ENCODE data around the gene MSH5. TPM values are rescaled to one million over a fixed set of nuclear protein-coding genes. Genes with fewer than 3 reads are reported as not detected.

MSH5 gene
- total and polyA plus RNA-seq, 2 of the 13 experiments (the other 11 are each of a cell fraction or from before 2014, with no cell fraction given) = 10.2 to 38.7 TPM

DNA sequence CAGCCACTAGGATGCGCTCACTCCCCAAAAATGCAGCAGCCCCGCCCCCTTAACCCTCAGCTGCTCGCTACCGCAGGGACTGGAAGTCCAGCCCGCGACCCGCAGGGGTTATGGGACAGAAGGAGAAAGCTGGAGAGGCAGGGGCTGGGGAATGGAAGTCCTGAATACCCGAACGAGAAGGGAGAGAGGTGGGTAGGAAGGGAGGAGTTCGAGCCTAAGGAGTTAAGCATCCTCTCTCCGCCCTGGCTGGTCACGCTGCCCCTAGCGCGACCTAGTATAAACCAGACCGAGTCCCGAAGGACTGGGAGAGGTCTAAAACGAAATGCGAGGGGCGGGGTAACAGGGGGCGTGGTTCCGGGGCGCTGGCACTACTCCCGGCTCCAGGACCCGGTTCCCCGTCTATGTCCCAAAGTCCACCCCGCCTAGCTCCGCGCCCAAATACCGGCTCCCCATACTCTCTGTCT is 10.3 kb upstream of the MSH5 start (continued):
- TF ChIP-seq KLF11 (CRISPR knock-in tag; IDR thresholded peaks at IDR 0.05) = peak; percentile 69; the same call in 1 of the 2 replicates
- peak; percentile 77; the same call in 1 of the 2 replicates for TF ChIP-seq CBX5 (CRISPR knock-in tag; IDR thresholded peaks at IDR 0.05; ENCODE audit: borderline replicate concordance)
- TF ChIP-seq ATF1 (CRISPR knock-in tag; IDR thresholded peaks at IDR 0.05) = no peak
- no peak for TF ChIP-seq ZNF780A (CRISPR knock-in tag; IDR thresholded peaks at IDR 0.05)
- TF ChIP-seq CEBPB (IDR thresholded peaks at IDR 0.05; ENCODE audit: borderline replicate concordance, low read depth, low read length) = no peak
- TF ChIP-seq ZNF619 (CRISPR knock-in tag; IDR thresholded peaks at IDR 0.05) = no peak
- no peak for TF ChIP-seq AGO1 (IDR thresholded peaks at IDR 0.05; ENCODE audit: low read depth, low read length, poor library complexity, severe bottlenecking)
- peak; percentile 12; the same call in 1 of the 2 replicates for TF ChIP-seq DNMT1 (CRISPR knock-in tag; IDR thresholded peaks at IDR 0.05)
- 0 out of 2 replicates have a peak, but pooled peaks have one; percentile 66 for TF ChIP-seq ZNF75D (CRISPR knock-in tag; IDR thresholded peaks at IDR 0.05; ENCODE audit: borderline replicate concordance)
- TF ChIP-seq ZNF670 (CRISPR knock-in tag; IDR thresholded peaks at IDR 0.05; ENCODE audit: borderline replicate concordance) = no peak
- peak; percentile 99 for TF ChIP-seq RAD21 (CRISPR knock-in tag; IDR thresholded peaks at IDR 0.05)
- TF ChIP-seq ZNF772 (CRISPR knock-in tag; IDR thresholded peaks at IDR 0.05) = no peak
- no peak for TF ChIP-seq SRSF4 (IDR thresholded peaks at IDR 0.05; ENCODE audit: low read depth, low read length, poor library complexity, severe bottlenecking)
- no peak for TF ChIP-seq MTF1 (CRISPR knock-in tag; IDR thresholded peaks at IDR 0.05)
- TF ChIP-seq HOXA7 (CRISPR knock-in tag; IDR thresholded peaks at IDR 0.05) = no peak
- TF ChIP-seq ZNF589 (CRISPR knock-in tag; conservative IDR thresholded peaks at IDR 0.05) = no peak
- peak; percentile 64; the same call in 1 of the 2 replicates for TF ChIP-seq GMEB1 (CRISPR knock-in tag; IDR thresholded peaks at IDR 0.05; ENCODE audit: borderline replicate concordance)
- TF ChIP-seq RFX3 (CRISPR knock-in tag; IDR thresholded peaks at IDR 0.05) = no peak
- no peak for TF ChIP-seq TEAD3 (CRISPR knock-in tag; optimal IDR thresholded peaks at IDR 0.05; ENCODE audit: borderline replicate concordance)
- no peak for TF ChIP-seq NR3C1 (CRISPR knock-in tag; IDR thresholded peaks at IDR 0.05)
- peak; percentile 53; the same call in 1 of the 2 replicates for TF ChIP-seq PAF1 (CRISPR knock-in tag; IDR thresholded peaks at IDR 0.05)
- TF ChIP-seq ZNF430 (CRISPR knock-in tag; IDR thresholded peaks at IDR 0.05) = peak; percentile 77
- no peak; the same call in 1 of the 2 replicates for TF ChIP-seq GATA4 (IDR thresholded peaks at IDR 0.05; ENCODE audit: borderline replicate concordance, low read depth)
- peak; percentile 57; the same call in 1 of the 2 replicates for TF ChIP-seq PPARG (CRISPR knock-in tag; conservative IDR thresholded peaks at IDR 0.05)
- TF ChIP-seq NR2C2 (CRISPR knock-in tag; IDR thresholded peaks at IDR 0.05; ENCODE audit: borderline replicate concordance) = peak; percentile 45; the same call in 1 of the 2 replicates
- peak; percentile 74; the same call in 1 of the 2 replicates for TF ChIP-seq KDM5A (IDR thresholded peaks at IDR 0.05; ENCODE audit: borderline replicate concordance, low read length)
- peak; percentile 59 for TF ChIP-seq FOXP4 (CRISPR knock-in tag; IDR thresholded peaks at IDR 0.05)
- TF ChIP-seq SNAI1 (CRISPR knock-in tag; IDR thresholded peaks at IDR 0.05; ENCODE audit: borderline replicate concordance) = no peak
- TF ChIP-seq NRL (CRISPR knock-in tag; IDR thresholded peaks at IDR 0.05; ENCODE audit: borderline replicate concordance) = no peak

Data from HepG2 (cell line).